ENCODE measurements around the gene CTPS1.
A peak's percentile ranks its signal among the peaks of the same experiment; 100 is the strongest.

Gene CTPS1

DNA sequence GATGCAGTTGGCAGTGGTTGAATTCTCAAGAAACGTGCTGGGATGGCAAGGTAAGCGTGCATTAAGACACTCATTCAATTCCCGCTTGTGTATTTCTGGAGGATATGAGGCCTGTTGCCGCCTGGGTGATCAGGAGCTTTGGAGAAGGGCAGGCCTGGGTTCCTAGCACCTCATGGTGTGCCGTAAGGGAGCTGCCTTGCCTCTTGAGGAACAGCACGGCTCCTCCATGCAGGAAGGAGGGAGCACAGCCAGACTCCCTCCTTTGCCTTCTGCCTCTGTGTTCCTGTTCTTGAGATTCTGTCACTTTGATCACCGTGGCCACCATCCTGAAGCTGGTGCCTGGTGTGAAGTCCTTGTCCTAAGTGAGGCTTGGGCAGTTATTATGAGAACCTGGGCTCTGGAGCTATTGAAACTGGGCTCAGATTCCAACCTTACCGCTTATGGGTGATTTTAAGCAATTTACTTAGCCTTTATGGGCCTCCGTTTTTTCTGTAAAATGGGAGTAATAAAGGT, 23.7 kb downstream of the CTPS1 start:
- DNase-seq = no peak

DNA sequence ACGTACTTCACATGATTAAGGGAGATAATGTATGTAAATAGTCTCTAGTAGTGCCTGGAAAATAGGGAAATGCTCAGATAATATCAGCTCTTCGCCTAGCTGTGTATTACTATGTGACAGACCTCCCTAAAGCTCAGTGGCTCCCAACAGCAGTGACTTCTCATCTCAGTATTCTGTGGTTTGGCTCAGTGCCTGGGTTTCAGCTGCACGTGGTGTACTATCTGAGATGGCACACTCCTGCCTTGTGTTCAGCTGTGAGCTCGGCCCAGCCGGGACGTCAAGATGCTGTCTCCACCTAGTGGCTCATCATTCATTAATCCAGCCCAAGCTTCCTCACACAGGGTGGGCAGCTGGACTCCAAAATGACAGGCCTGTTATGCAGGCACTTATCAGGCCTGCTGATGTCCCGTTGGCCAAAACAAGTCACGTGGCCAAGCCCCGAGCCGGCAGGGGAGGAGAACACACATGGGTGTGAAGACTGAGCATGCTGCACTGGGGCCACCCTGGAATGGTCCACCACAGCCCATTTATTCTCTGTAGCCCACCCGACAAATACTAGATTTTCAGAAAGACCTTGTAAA, 24.2 kb downstream of the CTPS1 start:
- peak; percentile 92 for DNase-seq

DNA sequence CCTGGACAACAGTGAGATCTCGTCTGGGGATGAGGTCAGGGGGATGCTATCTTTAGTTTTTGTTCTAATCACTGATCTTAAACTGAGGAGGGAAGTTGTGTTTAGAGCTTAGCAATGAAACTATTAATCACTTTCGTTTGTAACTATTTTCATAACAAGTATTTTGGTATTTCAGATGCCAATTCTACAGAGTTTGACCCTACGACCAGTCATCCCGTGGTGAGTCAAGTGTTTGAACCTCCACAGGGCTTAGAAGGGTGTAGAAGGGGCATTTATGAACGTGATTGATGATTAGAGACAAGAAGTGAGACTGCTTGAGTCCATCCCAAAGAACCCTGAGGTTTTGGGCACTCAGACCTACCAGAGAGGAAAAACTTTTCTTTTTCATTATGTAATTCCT, 26.4 kb downstream of the CTPS1 start:
- no peak for DNase-seq

DNA sequence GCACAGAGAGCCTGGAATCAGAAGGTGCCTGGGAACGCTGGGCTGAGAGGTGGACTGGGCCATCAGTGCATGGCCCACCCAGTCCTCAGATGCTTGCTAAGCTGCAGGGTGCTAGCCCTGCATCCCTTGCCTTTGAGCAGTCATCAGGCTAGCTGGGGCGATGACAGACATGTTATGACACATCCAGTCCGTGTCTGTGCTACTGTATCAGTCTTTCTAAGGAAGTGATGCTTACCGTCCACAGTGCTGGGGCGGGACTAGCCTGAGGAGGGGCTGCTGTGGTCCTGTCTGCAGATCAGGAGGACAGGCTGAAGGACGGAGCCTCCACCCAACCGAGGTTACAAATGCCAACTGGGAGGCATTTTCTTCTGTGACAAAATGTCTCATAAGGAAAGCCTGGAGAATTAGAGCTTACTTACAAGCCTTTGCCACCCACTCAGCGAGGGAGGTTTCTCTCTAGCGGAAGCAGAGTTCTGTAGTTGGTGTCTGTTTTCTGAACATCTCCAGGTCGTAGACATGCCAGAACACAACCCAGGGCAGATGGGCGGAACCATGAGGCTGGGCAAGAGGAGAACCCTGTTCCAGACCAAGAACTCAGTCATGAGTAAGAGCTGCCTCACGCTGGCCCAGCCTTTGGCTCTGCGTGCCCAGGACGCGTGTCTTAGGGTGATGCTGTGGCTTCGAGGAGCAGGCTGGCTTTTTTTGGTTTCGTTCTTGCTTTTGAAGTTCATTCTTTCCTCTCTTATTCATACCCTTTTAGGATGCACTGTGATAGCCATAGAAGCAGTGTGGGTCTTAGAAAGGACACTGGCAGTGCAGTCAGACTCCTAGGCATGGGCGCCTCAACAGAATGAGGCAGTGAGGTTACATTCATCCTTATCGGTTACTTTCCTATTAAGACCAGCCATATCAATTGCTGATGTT, 27.7 kb downstream of the CTPS1 start:
- no peak for DNase-seq

DNA sequence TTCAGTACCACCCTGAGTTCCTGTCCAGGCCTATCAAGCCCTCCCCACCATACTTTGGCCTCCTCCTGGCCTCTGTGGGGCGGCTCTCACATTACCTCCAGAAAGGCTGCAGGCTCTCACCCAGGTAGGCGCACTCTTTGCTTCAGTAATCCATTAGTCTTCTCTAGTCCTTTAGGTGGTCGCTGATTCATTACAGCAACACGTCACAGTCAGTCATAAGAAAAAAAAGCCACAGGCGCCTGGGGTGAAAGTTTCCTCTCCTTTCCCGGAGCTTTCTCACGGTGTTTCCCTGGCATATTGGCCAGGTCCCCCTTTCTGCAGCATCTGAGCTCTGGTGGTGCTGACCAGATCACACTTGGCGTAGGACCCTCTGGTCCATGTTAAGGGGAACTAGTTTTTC, 30.0 kb downstream of the CTPS1 start:
- no peak for DNase-seq

DNA sequence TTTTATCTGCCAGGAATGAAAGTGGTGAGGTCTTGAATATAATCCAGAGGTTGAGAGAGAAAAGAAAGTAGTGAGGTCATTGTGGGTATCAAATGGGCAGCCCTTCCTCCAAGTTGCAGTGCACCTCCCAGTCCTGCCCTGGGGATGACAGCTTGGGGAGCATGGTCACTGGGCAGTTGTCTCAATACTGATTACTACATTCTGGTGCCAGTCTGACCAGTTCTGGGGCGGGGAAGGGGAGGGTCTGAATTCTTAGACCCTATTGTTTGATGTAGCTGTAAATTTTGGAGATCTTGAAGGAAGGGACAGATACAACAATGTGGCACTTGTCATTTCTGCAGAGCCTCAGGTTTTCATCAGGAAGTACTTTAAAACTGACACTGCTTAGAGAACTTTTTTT, 30.8 kb downstream of the CTPS1 start:
- DNase-seq = no peak

DNA sequence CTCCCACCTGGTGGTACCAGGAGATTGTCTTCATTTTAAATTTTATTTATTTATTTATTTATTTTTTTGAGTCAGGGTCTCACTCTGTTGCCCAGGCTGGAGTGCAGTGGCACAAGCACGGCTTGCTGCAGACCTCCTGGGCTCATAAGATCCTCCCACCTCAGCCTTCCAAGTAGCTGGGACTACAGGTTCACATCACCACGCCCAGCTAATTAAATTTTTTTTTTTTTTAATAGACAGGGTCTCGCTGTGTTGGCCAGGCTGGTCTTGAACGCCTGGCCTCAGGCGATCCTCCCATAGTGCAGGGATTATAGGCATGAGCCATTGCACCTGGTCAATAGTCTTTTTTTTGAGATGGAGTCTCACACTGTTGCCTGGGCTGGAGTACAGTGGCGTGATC, 33.5 kb downstream of the CTPS1 start:
- DNase-seq = no peak

DNA sequence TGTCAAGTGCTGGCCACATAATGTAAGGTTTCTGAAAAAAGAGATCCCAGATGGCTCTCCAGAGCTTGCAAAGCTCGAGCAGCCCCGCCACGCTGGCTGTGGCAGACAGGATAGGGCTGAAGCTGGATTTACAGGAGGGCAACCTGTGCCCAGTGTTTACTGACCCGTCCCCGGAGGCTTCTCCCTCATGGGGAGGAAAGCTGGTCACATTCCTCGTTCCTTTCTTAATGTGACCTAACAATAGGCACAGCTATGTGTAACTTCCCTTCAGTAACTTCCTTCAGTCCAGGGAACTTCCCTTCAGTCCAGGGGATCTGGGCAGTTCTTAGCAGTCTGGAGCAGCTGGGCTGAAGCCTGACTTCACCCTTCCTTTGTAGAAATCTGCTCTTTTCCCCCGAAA, 34.3 kb downstream of the CTPS1 start:
- DNase-seq = no peak

DNA sequence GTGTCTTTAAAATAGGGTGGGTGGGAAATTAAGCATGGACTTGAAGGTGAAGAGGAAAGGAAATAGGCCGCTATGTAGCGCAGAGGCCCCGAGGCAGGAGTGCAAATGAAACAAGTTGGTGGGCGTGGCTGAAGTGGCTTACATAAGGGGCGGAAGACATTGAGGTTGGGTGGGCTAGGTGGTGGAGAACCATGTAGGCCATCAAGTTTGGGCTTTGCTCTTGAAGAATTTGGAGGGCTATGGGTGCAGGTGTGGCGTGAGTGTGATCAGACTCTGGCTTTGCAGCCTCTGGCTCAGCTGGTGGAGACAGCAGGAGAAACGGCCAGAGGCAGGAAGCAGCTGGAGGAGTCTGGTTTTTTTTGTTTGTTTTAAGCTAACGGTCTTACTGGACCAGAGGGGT, 35.4 kb downstream of the CTPS1 start:
- DNase-seq = no peak

DNA sequence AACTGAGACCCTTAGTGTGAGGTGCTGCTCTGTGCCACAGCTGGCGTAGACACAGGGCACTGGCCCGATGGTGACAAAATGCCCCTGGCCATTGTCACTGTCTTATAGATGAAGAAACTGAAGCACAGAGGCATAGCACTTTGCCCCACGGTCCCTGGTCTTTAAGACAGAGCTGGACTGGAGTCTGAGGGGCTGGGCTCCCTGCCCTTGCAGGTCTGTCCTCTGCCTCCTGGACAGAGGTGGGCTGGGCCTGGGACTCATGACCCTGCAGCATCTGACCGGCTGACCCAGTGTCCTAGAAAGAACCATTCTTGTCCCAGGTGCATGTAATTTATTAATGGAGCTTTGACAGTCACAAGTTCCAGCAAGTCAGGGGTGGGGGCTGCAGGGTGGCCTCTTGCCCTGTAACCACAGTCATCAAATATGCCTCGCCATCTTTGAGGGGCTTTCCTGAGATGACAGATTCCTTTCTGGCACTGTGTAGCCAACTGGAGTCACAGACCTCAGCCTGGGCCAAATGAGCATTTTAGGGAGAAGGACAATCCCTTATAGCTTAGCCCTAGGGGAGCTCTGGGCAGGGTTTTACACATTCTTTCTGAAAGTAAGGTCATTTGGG, 35.9 kb downstream of the CTPS1 start:
- DNase-seq = no peak

DNA sequence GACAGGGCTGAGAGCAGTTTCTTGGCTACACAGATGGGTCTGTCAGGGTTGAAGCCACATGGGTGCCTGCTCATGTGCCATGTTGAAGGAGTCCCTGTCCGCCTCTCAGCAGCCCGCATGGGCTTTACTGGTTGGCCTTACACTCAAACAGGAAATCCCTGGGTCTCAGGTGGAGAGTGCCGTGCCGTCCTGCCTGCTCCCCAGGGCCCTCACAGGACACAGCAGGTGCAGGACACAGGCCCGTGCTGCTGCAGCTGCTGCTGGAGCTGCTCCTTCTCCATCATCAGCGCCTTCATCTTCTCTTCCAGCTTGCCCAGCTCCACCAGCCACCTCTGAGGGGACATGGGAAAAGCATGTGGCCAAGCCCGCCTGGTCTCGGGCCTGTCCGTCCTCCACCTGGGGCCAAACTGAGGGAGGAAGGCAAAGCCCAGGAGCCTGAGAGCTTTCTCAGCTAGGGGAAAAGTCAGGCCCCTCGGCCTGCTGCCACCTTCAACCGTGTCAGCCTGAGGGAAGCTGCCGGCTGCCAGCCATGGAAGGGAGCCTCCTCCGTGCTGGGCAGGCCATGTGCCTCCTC, 36.5 kb downstream of the CTPS1 start:
- DNase-seq = no peak

DNA sequence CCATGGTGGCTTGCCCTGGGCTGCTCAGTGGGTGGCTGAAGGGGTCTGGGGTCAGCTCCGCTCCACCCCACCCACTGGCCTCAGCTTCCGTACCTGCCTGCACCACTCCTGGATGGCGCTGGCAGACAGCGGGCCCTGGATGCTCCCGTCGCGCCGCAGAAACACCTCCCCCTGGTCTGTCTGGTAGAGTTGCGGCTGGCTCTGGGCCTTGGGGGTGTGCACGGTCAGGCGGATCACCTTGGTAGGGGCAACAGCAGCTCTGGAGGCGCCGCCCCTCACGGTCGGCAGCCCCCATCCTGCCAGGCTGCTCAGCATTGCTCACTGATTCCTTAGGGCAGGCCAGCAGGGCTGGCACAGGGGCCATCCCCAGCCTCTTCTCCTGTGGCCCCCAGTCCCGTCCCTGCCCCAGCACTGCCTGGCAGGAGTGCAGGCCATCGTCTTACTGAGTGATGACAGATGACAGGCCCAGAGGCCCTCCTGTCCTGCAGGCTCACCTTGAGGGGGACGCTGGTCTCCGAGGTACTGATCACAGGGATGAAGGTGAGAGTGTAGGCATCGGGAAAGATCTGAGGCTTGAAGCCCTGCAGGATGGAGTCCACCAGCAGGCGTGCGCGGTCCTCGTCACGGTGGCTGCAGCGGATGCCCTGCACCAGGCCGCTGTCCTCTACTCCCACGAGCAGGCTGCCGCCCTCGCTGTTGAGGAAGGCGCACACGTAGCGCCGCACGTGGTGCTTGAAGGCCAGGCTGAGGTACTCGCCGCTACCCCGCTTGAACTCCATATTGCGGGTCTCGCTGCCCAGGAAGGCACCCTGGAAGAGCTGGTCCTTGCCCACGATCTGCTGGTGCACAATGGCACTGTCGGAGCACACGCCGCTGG, 37.9 kb downstream of the CTPS1 start:
- no peak for DNase-seq

DNA sequence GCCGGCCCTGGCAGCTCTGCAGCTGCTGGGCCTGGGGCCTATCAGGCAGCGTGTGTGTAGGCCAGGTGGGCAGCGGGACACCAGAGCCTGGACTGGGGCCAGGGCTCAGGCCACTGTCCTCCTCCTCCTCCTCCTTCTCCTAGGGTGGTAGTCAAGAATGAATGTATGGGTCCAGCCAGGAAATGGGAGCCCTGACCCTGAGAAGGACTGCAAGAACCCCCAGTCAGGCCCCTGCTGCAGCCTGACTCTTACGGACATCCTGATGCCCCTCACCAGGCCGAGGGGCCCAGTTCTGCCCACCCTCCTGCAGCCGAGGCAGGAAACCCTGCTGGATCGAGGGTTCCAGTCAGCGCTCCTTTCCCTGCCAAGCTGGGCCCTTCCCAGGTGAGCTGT, 38.5 kb downstream of the CTPS1 start:
- DNase-seq = no peak

DNA sequence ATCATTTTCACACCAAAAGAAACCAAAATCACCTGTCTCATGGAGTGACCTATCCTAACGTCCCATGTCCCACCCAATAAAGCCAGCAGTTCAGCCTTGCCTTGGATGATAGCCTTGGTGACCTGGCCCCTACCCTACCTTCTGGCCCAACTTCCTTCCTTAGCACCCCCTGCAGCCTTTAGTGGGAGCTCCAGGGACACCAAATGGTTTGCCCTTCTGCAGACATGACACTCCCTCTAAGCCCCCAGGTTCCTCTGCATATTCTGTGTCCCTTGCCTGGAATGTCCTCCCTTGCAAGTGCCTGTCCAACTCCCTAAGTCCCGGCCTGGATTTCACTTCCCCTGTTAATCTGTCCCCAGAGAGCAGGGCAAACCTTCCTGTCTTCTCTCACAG, 39.9 kb downstream of the CTPS1 start:
- no peak for DNase-seq

DNA sequence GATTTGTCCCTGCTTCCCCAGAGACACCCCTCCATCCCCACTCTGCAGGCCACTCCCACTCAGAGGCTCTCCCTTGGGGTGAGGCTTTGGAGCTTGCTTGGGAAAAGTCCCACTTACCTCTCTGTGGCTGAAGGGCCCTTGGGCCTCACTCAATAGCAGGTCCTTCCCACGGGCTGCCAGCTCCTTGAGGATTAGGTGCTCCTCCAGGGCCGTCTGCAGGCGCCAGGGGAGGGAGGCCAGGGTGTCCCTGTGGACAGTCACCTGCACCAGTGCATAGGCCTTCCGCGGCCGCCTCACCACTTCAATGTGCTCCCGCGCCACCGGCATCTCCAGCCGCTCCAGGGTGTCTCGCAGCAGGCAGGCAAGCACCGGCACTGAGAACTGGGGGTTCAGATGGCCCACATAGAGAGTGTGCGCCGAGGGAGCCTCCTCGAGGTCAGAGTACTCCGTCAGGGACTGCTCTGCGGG, 40.6 kb downstream of the CTPS1 start:
- DNase-seq = no peak

DNA sequence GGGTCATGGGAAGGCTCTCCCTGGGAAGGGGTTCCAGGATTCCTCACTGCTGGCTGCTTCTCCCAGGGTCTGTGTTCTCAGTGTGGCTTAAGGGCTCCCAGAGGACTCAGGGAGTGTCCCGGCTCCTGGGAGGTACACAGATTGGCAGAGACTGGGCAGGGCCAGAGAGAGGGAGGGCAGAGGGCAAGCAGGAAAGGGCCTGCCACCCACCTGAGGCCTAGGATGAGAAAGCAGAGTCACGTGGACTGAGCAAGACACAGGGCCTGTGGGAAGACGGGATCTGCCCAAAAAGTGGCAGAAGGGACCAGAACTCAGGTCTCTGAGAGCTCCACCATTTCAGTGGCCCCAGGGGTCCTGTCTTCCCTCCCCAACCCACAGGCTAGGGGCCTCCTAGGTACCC, 41.2 kb downstream of the CTPS1 start:
- DNase-seq = no peak

DNA sequence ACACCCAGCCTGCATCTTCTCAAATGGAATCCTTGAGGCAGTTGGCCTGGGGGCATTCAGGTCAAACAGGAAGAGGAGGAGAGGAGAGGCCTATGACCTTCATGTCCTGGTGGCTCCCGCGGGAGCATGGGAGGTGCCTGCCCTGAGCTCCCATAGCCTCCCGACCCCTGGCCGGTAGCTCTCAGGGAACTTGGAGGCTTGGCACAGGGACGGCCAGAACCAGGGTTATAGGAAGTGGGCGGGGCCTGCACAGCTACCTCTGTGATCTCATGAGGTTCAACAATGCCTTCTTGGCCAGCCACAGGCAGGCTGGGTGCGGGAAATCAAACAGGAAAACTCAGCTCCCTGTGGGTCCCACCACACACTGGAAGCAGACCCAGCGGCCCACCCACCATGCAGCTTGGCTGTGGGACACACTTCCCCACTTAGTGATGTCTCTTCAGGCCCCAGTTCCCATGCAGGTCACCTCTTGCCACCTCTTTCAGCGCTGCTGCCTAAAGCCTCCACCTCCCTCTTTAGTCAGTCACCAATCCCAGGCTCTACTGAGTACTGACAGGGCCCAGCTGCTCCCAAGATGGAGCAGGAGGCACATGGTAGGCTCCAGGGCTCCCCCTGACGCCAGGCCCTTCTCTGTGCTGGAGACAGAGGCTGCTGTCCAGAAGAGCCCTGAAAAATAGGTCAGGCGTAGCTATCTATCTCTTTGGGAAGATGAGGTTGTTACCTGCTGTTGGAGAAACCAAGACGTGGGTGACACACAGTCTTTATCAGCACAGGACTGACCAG, 42.2 kb downstream of the CTPS1 start, which contains the start of gene SLFNL1:
TSS of gene SLFNL1 (minus strand) at position 200 of the 783 bp plus-strand sequence. CDS start 1,065 bp downstream, outside the sequence.
- no peak for DNase-seq

DNA sequence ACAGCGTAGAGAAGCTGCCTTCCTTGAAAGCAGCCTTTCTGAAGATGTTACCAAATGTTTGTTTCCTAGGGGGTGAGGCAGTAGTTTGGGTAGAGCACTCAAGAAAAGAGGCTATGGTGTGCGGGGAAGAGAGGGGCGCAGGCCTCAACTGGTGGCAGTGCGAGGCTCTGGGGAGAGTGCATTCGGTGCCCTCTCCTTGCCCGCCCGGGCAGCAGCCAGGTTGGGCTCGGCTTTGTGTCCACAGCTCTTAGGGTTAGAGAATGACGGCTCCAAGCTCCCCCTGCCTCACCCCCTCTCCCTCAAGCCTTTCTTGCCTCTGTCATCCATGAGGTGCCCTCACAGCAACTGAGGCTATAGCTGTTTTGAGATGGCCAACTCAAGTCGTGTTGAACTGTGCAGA, 42.9 kb downstream of the CTPS1 start:
- DNase-seq = no peak

DNA sequence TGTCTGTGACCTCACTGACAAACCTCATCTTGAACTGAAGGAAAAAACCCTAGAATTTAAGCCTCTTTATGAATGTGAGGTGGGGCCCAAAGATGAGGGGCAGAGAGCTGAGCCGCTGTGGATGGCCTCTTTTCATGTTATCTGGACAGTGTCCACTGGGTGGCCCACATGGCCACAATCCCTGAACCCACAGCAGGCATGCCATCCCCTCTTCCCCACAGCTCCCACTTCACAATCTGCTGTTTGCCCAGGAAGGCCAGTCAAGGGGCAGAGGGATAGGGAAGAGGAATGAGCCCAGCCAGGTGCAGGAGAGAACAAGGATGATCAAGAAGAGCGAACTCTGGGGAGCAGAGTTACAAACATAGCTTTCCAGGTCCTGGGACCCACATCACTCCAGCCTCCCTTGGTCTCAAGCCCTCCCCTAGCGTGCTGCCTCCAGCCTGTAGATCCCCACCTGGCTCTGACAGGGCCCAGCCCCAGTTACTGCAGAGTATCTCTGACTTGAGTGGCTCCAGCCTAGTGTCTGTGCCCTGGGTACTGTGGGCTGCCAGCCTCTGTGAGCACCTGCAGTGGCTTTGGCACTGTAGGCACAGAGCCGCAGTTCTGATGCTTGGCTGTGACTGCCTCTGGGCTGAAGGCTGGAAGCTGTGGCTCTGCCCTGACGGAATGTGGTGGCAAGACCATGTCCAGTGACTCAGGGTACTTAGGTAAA, 43.9 kb downstream of the CTPS1 start:
- DNase-seq = no peak

DNA sequence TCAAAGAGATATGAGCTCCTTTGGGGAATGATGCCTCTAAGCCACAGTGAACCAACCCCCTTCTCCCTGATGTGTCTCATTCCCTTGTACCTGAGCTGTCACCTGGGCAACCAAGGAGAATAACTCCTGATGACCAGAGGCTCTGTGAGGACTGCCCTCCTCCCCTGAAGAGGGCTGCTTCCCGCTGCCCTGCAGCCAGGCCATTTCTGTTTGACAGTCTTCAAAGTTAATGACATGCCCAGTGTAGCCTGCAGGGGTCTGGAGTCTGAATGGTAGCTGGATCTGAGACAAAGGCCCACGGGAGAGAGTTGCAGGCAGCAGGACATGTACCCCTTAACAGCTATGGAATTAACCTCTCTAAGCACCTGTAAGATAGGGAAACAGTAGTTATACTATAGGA, 45.5 kb downstream of the CTPS1 start:
- no peak for DNase-seq

Measured in stimulated activated CD8-positive, alpha-beta memory T cell treated with anti-CD3 and anti-CD28 coated beads, Interleukin-4, amount 100 ng/mL, for 48 hours (primary cell).